Tibial artery (tissue), 4 donors: ENCODE measurements around the gene ATP2A3.

ENCODE experiments used
- DNase-seq, 2 donors: peaks; one replicate each; pipeline ENCODE4 v3.0.0-alpha.2; 2019
- H3K27ac ChIP-seq, 2 donors: fragments of 200-600 bp; sonication (generic) in 1 of 2; 1 replicate in 1 of 2; 2 replicates in 1 of 2; pipeline ENCODE4 v1.5.1; 2018 to 2019; ENCODE audit warnings: mild to moderate bottlenecking in 1 of 2
- H3K27me3 ChIP-seq, 2 donors: fragments of 200-600 bp; sonication (generic) in 1 of 2; one replicate each; pipeline versions ENCODE4 v1.5.1 to v1.6.0; 2016 to 2019
- H3K36me3 ChIP-seq, 3 donors: fragments of 200-600 bp; sonication (generic) in 2 of 3; one replicate each; pipeline ENCODE4 v1.5.1; 2016 to 2019; ENCODE audit warnings: mild to moderate bottlenecking in 2 of 3
- H3K4me1 ChIP-seq, 4 donors: fragments of 200-600 bp; sonication (generic) in 2 of 4; 1 replicate in 3 of 4; 2 replicates in 1 of 4; pipeline ENCODE4 v1.5.1; 2016 to 2019
- H3K4me3 ChIP-seq, 2 donors: fragments of 200-600 bp; sonication (generic) in 1 of 2; 1 replicate in 1 of 2; 2 replicates in 1 of 2; pipeline ENCODE4 v1.5.1; 2018 to 2019; ENCODE audit warnings: mild to moderate bottlenecking in 2 of 2
- H3K9me3 ChIP-seq, 3 donors: fragments of 200-600 bp; sonication (generic) in 1 of 3; one replicate each; pipeline ENCODE4 v1.5.1; 2016 to 2019
- CTCF ChIP-seq, 2 experiments: fragments of 200-600 bp in 1 of 2; fragments of 450-650 bp in 1 of 2; IDR thresholded peaks; one replicate each; pipeline ENCODE4 v1.5.1; 2017 to 2019; ENCODE audit warnings: antibody characterized with exemption in 2 of 2, mild to moderate bottlenecking in 1 of 2, moderate library complexity in 1 of 2
- intact Hi-C: fragments of 100-400 bp; cut with DNase I; formaldehyde crosslinking; loops from one replicate; pipeline ENCODE4 v1.15.0; 2023; ENCODE audit warnings: low total_unique reads

Gene ATP2A3

GRCh38 chr17:3914312-3914670 is 49.9 kb downstream of the ATP2A3 start:
- peak overlapping the region; percentile 84 to 91 for H3K27ac ChIP-seq
- no peak for DNase-seq
- intact Hi-C loops: loop anchor here (5.0 kb wide), 2 partner anchors 93 to 163 kb away; no protein-coding TSS in a partner anchor

GRCh38 chr17:3913531-3914311 is 50.5 kb downstream of the ATP2A3 start:
- Histone ChIP-seq H3K27me3 (no peaks in the 10 kb centered on the region), H3K27ac (peak overlapping the region; percentile 84 to 91), H3K4me1 (peaks cover 7 to 76% (median 24%) of the 10 kb centered on the region in 4 donors), H3K9me3 (no peaks in the 10 kb centered on the region), H3K36me3 (no peaks in the 10 kb centered on the region), H3K4me3 (peak overlapping the region; percentile 53 to 63)
- TF ChIP-seq CTCF (IDR thresholded peaks at IDR 0.05): peak; percentile 97 to 98
- intact Hi-C loops: loop anchor here (5.0 kb wide), 2 partner anchors 94 to 164 kb away; no protein-coding TSS in a partner anchor
- peak; percentile 74 to 90 for DNase-seq

More at GRCh38 chr17:3914312-3914670, 49.9 kb downstream of the ATP2A3 start:
- Histone ChIP-seq H3K4me3 (peak overlapping the region; percentile 53 to 63), H3K36me3 (no peaks in the 10 kb centered on the region), H3K27me3 (no peaks in the 10 kb centered on the region), H3K4me1 (peaks cover 8 to 78% (median 29%) of the 10 kb centered on the region in 4 donors), H3K9me3 (no peaks in the 10 kb centered on the region)
- no peak for TF ChIP-seq CTCF (IDR thresholded peaks at IDR 0.05)

GRCh38 chr17:3912827-3913226 is 51.4 kb downstream of the ATP2A3 start:
- H3K27ac ChIP-seq: no peak overlapping the region
- no peaks in the 10 kb centered on the region for H3K36me3 ChIP-seq
- H3K27me3 ChIP-seq: no peaks in the 10 kb centered on the region
- no peak for TF ChIP-seq CTCF (IDR thresholded peaks at IDR 0.05)
- no peaks in the 10 kb centered on the region for H3K9me3 ChIP-seq
- intact Hi-C loops: loop anchor here (5.0 kb wide), 2 partner anchors 94 to 164 kb away; no protein-coding TSS in a partner anchor
- H3K4me3 ChIP-seq: peak overlapping the region in 1 of 2 donors; percentile 63
- no peak for DNase-seq
- peaks cover 7 to 69% (median 20%) of the 10 kb centered on the region in 4 donors for H3K4me1 ChIP-seq

- Histone ChIP-seq H3K4me3 (no peak overlapping the region), H3K4me1 (peaks cover under 1 to 55% (median 6%) of the 10 kb centered on the region in 4 donors), H3K27ac (peak overlapping the region; percentile 10 to 27), H3K27me3 (no peaks in the 10 kb centered on the region), H3K36me3 (no peaks in the 10 kb centered on the region), H3K9me3 (no peaks in the 10 kb centered on the region)
- no peak for TF ChIP-seq CTCF (IDR thresholded peaks at IDR 0.05)
- intact Hi-C loops: loop anchor here (5.0 kb wide), 2 partner anchors 96 to 166 kb away; no protein-coding TSS in a partner anchor
- peak in 1 of 2 donors; percentile 64 for DNase-seq
Measured at GRCh38 chr17:3911271-3912053, 52.8 kb downstream of the ATP2A3 start.

- peak overlapping the region in 1 of 2 donors; percentile 10 for H3K27ac ChIP-seq
- no peak for DNase-seq
- no peak overlapping the region for H3K4me3 ChIP-seq
- H3K4me1 ChIP-seq: peaks cover 0 to 49% (median 3%) of the 10 kb centered on the region in 4 donors
- no peaks in the 10 kb centered on the region for H3K9me3 ChIP-seq
- no peaks in the 10 kb centered on the region for H3K36me3 ChIP-seq
- TF ChIP-seq CTCF (IDR thresholded peaks at IDR 0.05): no peak
- H3K27me3 ChIP-seq: no peaks in the 10 kb centered on the region
- intact Hi-C loops: loop anchor here (5.0 kb wide), 2 partner anchors 97 to 167 kb away; no protein-coding TSS in a partner anchor
Measured at GRCh38 chr17:3910420-3911270, 53.6 kb downstream of the ATP2A3 start.
